ENCODE data around the gene OGDH. TPM values are rescaled to one million over a fixed set of nuclear protein-coding genes. Genes with fewer than 3 reads are reported as not detected.

OGDH gene
- total RNA-seq, 2 donors from 2014 or later, result 36.1 to 46.1 TPM

GRCh38 chr7:44671069-44671468, 64.6 kb downstream of the OGDH start:
- WGBS, 2 donors, result 80 to 87% methylated on average over 1 of the region's 1 CpG
- ATAC-seq, result no peak
- TF ChIP-seq POLR2A (IDR thresholded peaks at IDR 0.05), result no peak
- TF ChIP-seq CTCF (IDR thresholded peaks at IDR 0.05), result no peak
- H3K27ac ChIP-seq, result no peak overlapping the region
- H3K4me1 ChIP-seq, result no peaks in the 10 kb centered on the region
- DNase-seq, result no peak
- H3K27me3 ChIP-seq, result no peaks in the 10 kb centered on the region
- intact Hi-C loops (cut with DNase I), result no loop called here
- no peaks in the 10 kb centered on the region for H3K9me3 ChIP-seq
- H3K36me3 ChIP-seq (replicated peaks in 1 of 2; ENCODE audit: insufficient read depth in 1 of 2, low read depth in 2 of 2), result peaks cover 0 to 16% of the 10 kb centered on the region in 2 donors
- no peak overlapping the region for H3K4me3 ChIP-seq

GRCh38 chr7:44673324-44673723, 66.9 kb downstream of the OGDH start:
- WGBS, 2 donors, result 92 to 100% methylated on average over 2 of the region's 2 CpGs
- TF ChIP-seq CTCF (IDR thresholded peaks at IDR 0.05), result no peak
- H3K27ac ChIP-seq, result no peak overlapping the region
- H3K36me3 ChIP-seq (replicated peaks in 1 of 2; ENCODE audit: insufficient read depth in 1 of 2, low read depth in 2 of 2), result peaks cover 0 to 11% of the 10 kb centered on the region in 2 donors
- H3K4me1 ChIP-seq, result no peaks in the 10 kb centered on the region
- no peaks in the 10 kb centered on the region for H3K9me3 ChIP-seq
- ATAC-seq (no peak), DNase-seq (no peak)
- intact Hi-C loops (cut with DNase I), result no loop called here
- no peak overlapping the region for H3K4me3 ChIP-seq
- H3K27me3 ChIP-seq, result no peaks in the 10 kb centered on the region

GRCh38 chr7:44673771-44674170, 67.3 kb downstream of the OGDH start:
- DNase-seq (no peak), ATAC-seq (no peak)
- Histone ChIP-seq H3K4me1 (no peaks in the 10 kb centered on the region), H3K27me3 (no peaks in the 10 kb centered on the region), H3K4me3 (no peak overlapping the region), H3K27ac (no peak overlapping the region), H3K36me3 (replicated peaks in 1 of 2; ENCODE audit: insufficient read depth in 1 of 2, low read depth in 2 of 2) (peaks cover 0 to 11% of the 10 kb centered on the region in 2 donors), H3K9me3 (no peaks in the 10 kb centered on the region)
- intact Hi-C loops (cut with DNase I), result no loop called here
- WGBS, 2 donors, result 84 to 92% methylated on average over 6 of the region's 6 CpGs
- TF ChIP-seq POLR2A (IDR thresholded peaks at IDR 0.05) (no peak), CTCF (IDR thresholded peaks at IDR 0.05) (no peak)

- H3K27ac ChIP-seq, result no peak overlapping the region
- no peaks in the 10 kb centered on the region for H3K4me1 ChIP-seq
- no peak overlapping the region for H3K4me3 ChIP-seq
- peaks cover 0 to 11% of the 10 kb centered on the region in 2 donors for H3K36me3 ChIP-seq (replicated peaks in 1 of 2; ENCODE audit: insufficient read depth in 1 of 2, low read depth in 2 of 2)
- DNase-seq, result no peak
- no peak for ATAC-seq
- TF ChIP-seq CTCF (IDR thresholded peaks at IDR 0.05) (no peak), POLR2A (IDR thresholded peaks at IDR 0.05) (no peak)
- H3K27me3 ChIP-seq, result no peaks in the 10 kb centered on the region
- 100% methylated on average over 7 of the region's 7 CpGs; no CpG with 5 or more reads in 1 of the 2 donors for WGBS, 2 donors
- no peaks in the 10 kb centered on the region for H3K9me3 ChIP-seq
- intact Hi-C loops (cut with DNase I), result no loop called here
These were observed 68.0 kb downstream of the OGDH start for GRCh38 chr7:44674381-44674780.

- Histone ChIP-seq H3K4me3 (no peak overlapping the region), H3K27me3 (no peaks in the 10 kb centered on the region), H3K27ac (no peak overlapping the region), H3K9me3 (no peaks in the 10 kb centered on the region), H3K36me3 (replicated peaks in 1 of 2; ENCODE audit: insufficient read depth in 1 of 2, low read depth in 2 of 2) (peaks cover 0 to 13% of the 10 kb centered on the region in 2 donors), H3K4me1 (no peaks in the 10 kb centered on the region)
- no peak for DNase-seq
- TF ChIP-seq CTCF (IDR thresholded peaks at IDR 0.05) (no peak), POLR2A (IDR thresholded peaks at IDR 0.05) (no peak)
- no peak for ATAC-seq
- intact Hi-C loops (cut with DNase I), result no loop called here
- whole genome bisulfite sequencing, 2 donors, result 94 to 95% methylated on average over 4 of the region's 4 CpGs
These were observed 70.3 kb downstream of the OGDH start for GRCh38 chr7:44676776-44677175.
